NOMO-1 treated with DMSO at 0.1 percent for 48 hours (cell line): Measurements from ENCODE around the gene CNDP1.
"Not testable (repeated sequence)": the region's sequence is repeated elsewhere in the genome, so short reads cannot be mapped to it uniquely, and the experiment has no call there.

ENCODE experiments used
- DNase-seq: peaks from one replicate; lab custom pipeline; 2025; ENCODE audit not compliant: unreplicated experiment; lab: John Stamatoyannopoulos, UW

The CNDP1 gene

GRCh38 chr18:74520096-74520833, 14.0 kb upstream of the CNDP1 start:
- DNase-seq = no peak

GRCh38 chr18:74521068-74521725, 13.1 kb upstream of the CNDP1 start:
- no peak for DNase-seq

- no peak for DNase-seq
Observed at GRCh38 chr18:74522635-74523548, 11.4 kb upstream of the CNDP1 start.

GRCh38 chr18:74524097-74524496, 10.2 kb upstream of the CNDP1 start:
- DNase-seq = peak; percentile 92

GRCh38 chr18:74524915-74525314, 9.4 kb upstream of the CNDP1 start:
- not testable (repeated sequence) for DNase-seq

GRCh38 chr18:74525741-74526140, 8.6 kb upstream of the CNDP1 start:
- no peak for DNase-seq

GRCh38 chr18:74526488-74526887, 7.8 kb upstream of the CNDP1 start:
- no peak for DNase-seq

- no peak for DNase-seq
Observed at GRCh38 chr18:74528478-74528877, 5.8 kb upstream of the CNDP1 start.

GRCh38 chr18:74528913-74529312, 5.4 kb upstream of the CNDP1 start:
- DNase-seq = no peak

- DNase-seq = no peak
Observed at GRCh38 chr18:74529378-74529777, 4.9 kb upstream of the CNDP1 start.

- no peak for DNase-seq
Observed at GRCh38 chr18:74529811-74530583, 4.3 kb upstream of the CNDP1 start.

GRCh38 chr18:74530584-74530862, 3.8 kb upstream of the CNDP1 start:
- DNase-seq = no peak

- no peak for DNase-seq
Observed at GRCh38 chr18:74531043-74531442, 3.3 kb upstream of the CNDP1 start.

GRCh38 chr18:74532511-74533025, 1.7 kb upstream of the CNDP1 start:
- DNase-seq = no peak

GRCh38 chr18:74533666-74534065, 634 bp upstream of the CNDP1 start:
- DNase-seq = no peak

- no peak for DNase-seq
Observed at GRCh38 chr18:74534981-74535649, 815 bp downstream of the CNDP1 start.

GRCh38 chr18:74539289-74539688, 5.0 kb downstream of the CNDP1 start:
- no peak for DNase-seq

- DNase-seq = no peak
Observed at GRCh38 chr18:74540652-74541421, 6.5 kb downstream of the CNDP1 start.

GRCh38 chr18:74541703-74542555, 7.6 kb downstream of the CNDP1 start:
- no peak for DNase-seq
